NT2/D1 (cell line): Measurements from ENCODE around the gene PPP5C.
"Not testable (repeated sequence)": the region's sequence is repeated elsewhere in the genome, so short reads cannot be mapped to it uniquely, and the experiment has no call there.

Experiments
- DNase-seq: peaks from one replicate; pipeline ENCODE4 v3.0.0-alpha.2; 2011; ENCODE audit warnings: low read depth, low spot score
- H3K27me3 ChIP-seq: 2 replicates; pipeline ENCODE4 v1.6.0; 2011; ENCODE audit warnings: mild to moderate bottlenecking; ENCODE audit not compliant: insufficient read length, insufficient read depth
- H3K36me3 ChIP-seq: 2 replicates; pipeline ENCODE4 v1.6.1; 2011; ENCODE audit warnings: mild to moderate bottlenecking, low read length, mixed read lengths; ENCODE audit not compliant: insufficient read depth, insufficient read length
- H3K4me1 ChIP-seq: 2 replicates; pipeline ENCODE4 v1.5.1; 2011; ENCODE audit not compliant: insufficient read depth, insufficient read length
- H3K4me3 ChIP-seq: 2 replicates; pipeline ENCODE4 v1.5.1; 2011; ENCODE audit warnings: low read depth; ENCODE audit not compliant: insufficient read length
- H3K9ac ChIP-seq: 2 replicates; pipeline ENCODE4 v1.6.0; 2011; ENCODE audit warnings: low read depth; ENCODE audit not compliant: insufficient read length
- H3K9me3 ChIP-seq: 2 replicates; pipeline ENCODE4 v1.5.1; 2011; ENCODE audit warnings: mild to moderate bottlenecking, low read length; ENCODE audit not compliant: insufficient read depth
- SUZ12 ChIP-seq: IDR thresholded peaks from 2 replicates; pipeline ENCODE4 v1.6.1; 2011; ENCODE audit not compliant: insufficient read length, insufficient read depth; ENCODE audit errors: extremely low read depth
- YY1 ChIP-seq: IDR thresholded peaks from 2 replicates; pipeline ENCODE4 v1.6.1; 2011; ENCODE audit not compliant: insufficient read length, insufficient read depth
- ZNF274 ChIP-seq: IDR thresholded peaks from 2 replicates; pipeline ENCODE4 v1.6.1; 2011; ENCODE audit warnings: mild to moderate bottlenecking, low read depth, low read length

The PPP5C gene

GRCh38 chr19:46391296-46392251 is 44.7 kb downstream of the PPP5C start:
- DNase-seq = no peak
- H3K9ac ChIP-seq = no peak overlapping the region
- H3K27me3 ChIP-seq = no peaks in the 10 kb centered on the region
- H3K9me3 ChIP-seq = no peaks in the 10 kb centered on the region
- peaks cover 13% of the 10 kb centered on the region for H3K4me1 ChIP-seq
- TF ChIP-seq SUZ12 (no peak), YY1 (no peak), ZNF274 (no peak)
- peaks cover 68% of the 10 kb centered on the region for H3K36me3 ChIP-seq
- H3K4me3 ChIP-seq = no peak overlapping the region

GRCh38 chr19:46392252-46392801 is 45.4 kb downstream of the PPP5C start:
- peaks cover 13% of the 10 kb centered on the region for H3K4me1 ChIP-seq
- DNase-seq = no peak
- H3K4me3 ChIP-seq = no peak overlapping the region
- no peak for TF ChIP-seq YY1
- no peak for TF ChIP-seq ZNF274
- TF ChIP-seq SUZ12 = no peak
- no peaks in the 10 kb centered on the region for H3K9me3 ChIP-seq
- H3K9ac ChIP-seq = no peak overlapping the region
- H3K36me3 ChIP-seq = peaks cover 60% of the 10 kb centered on the region
- no peaks in the 10 kb centered on the region for H3K27me3 ChIP-seq

GRCh38 chr19:46392837-46393236 is 46.0 kb downstream of the PPP5C start:
- no peak overlapping the region for H3K4me3 ChIP-seq
- no peaks in the 10 kb centered on the region for H3K9me3 ChIP-seq
- TF ChIP-seq ZNF274 (no peak), SUZ12 (no peak), YY1 (no peak)
- H3K27me3 ChIP-seq = no peaks in the 10 kb centered on the region
- no peak overlapping the region for H3K9ac ChIP-seq
- H3K4me1 ChIP-seq = peaks cover 12% of the 10 kb centered on the region
- no peak for DNase-seq
- H3K36me3 ChIP-seq = peaks cover 55% of the 10 kb centered on the region

- Histone ChIP-seq H3K36me3 (peaks cover 46% of the 10 kb centered on the region), H3K4me3 (no peak overlapping the region), H3K27me3 (no peaks in the 10 kb centered on the region), H3K4me1 (peaks cover 11% of the 10 kb centered on the region), H3K9ac (no peak overlapping the region), H3K9me3 (no peaks in the 10 kb centered on the region)
- TF ChIP-seq ZNF274 = no peak
- no peak for TF ChIP-seq YY1
- no peak for TF ChIP-seq SUZ12
- no peak for DNase-seq
These were observed 46.8 kb downstream of the PPP5C start for GRCh38 chr19:46393456-46394401.

GRCh38 chr19:46394402-46394797 is 47.5 kb downstream of the PPP5C start:
- H3K27me3 ChIP-seq = no peaks in the 10 kb centered on the region
- H3K9ac ChIP-seq = no peak overlapping the region
- peaks cover 11% of the 10 kb centered on the region for H3K4me1 ChIP-seq
- no peak for DNase-seq
- no peak for TF ChIP-seq SUZ12
- TF ChIP-seq ZNF274 = no peak
- TF ChIP-seq YY1 = no peak
- H3K4me3 ChIP-seq = no peak overlapping the region
- H3K36me3 ChIP-seq = peaks cover 39% of the 10 kb centered on the region
- H3K9me3 ChIP-seq = no peaks in the 10 kb centered on the region

DNA sequence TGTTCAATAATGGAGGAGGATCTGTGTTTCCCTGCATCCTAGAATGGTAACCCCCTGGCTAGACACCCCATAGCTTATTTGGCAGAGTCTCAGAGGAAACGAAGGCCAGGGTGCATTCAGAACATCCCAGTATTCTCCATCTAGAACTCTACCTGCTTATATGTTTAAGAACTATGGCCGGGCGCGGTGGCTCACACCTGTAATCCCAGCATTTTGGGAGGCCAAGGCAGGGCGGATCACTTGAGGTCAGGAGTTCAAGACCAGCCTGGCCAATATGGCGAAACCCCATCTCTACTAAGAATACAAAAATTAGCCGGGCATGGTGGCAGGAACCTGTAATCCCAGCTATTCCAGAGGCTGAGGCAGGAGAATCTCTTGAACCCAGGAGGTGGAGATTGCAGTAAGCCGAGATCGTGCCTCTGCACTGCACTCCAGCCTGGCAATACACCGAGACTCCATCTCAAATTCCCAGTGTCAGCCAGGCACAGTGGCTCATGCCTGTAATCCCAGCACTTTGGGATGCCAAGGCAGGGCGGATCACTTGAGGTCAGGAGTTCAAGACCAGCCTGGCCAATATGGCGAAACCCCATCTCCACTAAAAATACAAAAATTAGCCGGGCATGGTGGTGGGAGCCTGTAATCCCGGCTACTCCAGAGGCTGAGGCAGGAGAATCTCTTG is 51.1 kb downstream of the PPP5C start:
- not testable (repeated sequence) for H3K4me1 ChIP-seq, H3K9me3 ChIP-seq, H3K27me3 ChIP-seq, H3K4me3 ChIP-seq, DNase-seq, H3K9ac ChIP-seq
- H3K36me3 ChIP-seq = peaks cover 13% of the 10 kb centered on the region
